Subcutaneous adipose tissue (tissue), 4 donors: ENCODE results near the gene RFX4. TPM values are rescaled to one million over a fixed set of nuclear protein-coding genes. Genes with fewer than 3 reads are reported as not detected.

Experiments
- total RNA-seq, 4 donors: library from RNA; depleted of rRNA; stranded (reverse); fragments of >200 nt; gene quantifications; one replicate each; pipeline ENCODE4 v1.1.0, GENCODE V29; 2016
- TF ChIP-seq, protein P1 (sequence below): fragments of 450-650 bp; IDR thresholded peaks from one replicate; pipeline ENCODE4 v1.5.1; 2016; ENCODE audit warnings: low read depth, mild to moderate bottlenecking, control low read depth, antibody characterized with exemption, moderate library complexity

Gene RFX4
- total RNA-seq, 4 donors from 2014 or later = 0.38 TPM; not detected in 3

DNA sequence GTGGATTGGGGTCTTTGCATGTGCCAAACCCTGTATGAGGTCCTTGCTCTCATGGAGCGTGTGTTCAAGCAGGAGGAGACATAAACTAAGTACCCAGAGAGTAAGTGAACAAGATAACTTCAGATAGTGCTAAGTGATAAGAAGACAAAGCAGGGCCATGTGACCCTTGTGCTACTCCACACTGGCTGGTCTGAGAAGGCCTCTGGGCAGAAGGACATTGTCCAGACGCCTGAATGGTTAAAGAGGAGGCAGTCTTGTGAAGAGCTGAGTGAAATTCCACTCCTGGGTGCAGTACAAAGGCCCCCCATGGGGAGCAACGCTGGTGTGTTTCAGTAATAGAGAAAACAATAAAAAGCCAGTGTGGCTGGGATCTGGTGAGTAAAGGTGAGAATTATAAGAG is 98.4 kb downstream of the RFX4 start:
- TF ChIP-seq, protein P1, sequence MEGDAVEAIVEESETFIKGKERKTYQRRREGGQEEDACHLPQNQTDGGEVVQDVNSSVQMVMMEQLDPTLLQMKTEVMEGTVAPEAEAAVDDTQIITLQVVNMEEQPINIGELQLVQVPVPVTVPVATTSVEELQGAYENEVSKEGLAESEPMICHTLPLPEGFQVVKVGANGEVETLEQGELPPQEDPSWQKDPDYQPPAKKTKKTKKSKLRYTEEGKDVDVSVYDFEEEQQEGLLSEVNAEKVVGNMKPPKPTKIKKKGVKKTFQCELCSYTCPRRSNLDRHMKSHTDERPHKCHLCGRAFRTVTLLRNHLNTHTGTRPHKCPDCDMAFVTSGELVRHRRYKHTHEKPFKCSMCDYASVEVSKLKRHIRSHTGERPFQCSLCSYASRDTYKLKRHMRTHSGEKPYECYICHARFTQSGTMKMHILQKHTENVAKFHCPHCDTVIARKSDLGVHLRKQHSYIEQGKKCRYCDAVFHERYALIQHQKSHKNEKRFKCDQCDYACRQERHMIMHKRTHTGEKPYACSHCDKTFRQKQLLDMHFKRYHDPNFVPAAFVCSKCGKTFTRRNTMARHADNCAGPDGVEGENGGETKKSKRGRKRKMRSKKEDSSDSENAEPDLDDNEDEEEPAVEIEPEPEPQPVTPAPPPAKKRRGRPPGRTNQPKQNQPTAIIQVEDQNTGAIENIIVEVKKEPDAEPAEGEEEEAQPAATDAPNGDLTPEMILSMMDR = no peak

- TF ChIP-seq, protein P1 = no peak
Measured at GRCh38 chr12:106682594-106683234, 99.9 kb downstream of the RFX4 start.

- TF ChIP-seq, protein P1 = no peak
Measured at GRCh38 chr12:106684497-106684896, 101.7 kb downstream of the RFX4 start.

DNA sequence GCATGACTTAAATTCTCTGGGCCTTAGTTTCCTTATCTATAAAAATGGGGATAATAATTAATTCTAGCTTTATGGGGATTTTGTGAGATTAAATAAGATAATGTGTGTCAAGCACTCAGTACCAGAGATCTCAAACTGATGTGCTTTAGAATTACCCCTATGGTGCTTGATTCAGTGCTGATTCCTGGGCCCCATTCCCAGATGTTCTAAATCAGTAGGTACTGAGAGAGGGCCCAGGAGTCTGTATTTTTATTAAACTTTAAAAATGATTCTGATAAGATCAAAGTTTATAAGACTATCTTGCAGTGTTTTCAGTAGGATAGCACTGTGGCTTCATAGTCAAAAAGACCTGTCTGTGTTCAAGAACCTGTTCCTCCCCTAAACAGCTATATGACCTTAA is 102.6 kb downstream of the RFX4 start:
- TF ChIP-seq, protein P1 = no peak

GRCh38 chr12:106687672-106688071 is 104.9 kb downstream of the RFX4 start:
- TF ChIP-seq, protein P1 = no peak

DNA sequence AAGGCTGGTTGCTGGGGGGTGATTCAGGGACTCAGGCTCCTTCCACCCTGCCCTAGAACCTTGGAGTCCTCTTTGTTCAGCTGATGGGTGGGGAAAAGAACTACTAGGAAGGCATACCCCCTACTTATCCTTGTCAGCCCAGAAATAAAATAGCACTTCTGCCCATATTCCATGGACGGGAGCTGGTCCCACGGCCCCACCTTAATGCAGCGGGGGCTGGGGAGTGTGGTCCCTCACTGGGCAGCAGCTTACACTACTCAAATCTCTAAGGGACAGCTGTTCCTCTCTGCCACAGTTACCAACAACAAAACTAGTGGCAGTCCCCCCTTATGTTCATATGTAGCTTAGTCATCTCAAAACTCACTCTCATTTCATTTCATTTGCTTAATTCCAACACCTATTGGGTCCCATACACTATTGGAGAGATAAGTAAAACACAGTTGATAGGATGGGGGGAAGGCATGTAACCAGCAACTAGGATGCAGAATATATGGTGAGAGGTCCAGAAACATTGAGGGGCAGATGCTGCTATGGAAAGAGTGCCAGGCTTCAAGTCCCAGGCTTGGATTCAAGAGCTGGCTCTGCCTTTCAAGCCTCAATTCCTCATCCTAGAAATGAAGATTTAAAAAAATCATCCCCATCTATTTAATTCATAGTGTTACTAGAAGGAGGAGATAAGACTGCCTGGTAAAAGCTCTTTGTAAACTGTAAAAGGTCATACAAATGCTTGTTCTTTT is 107.9 kb downstream of the RFX4 start:
- TF ChIP-seq, protein P1 = no peak
